GM12891 (cell line): Measurements from ENCODE around the gene LRRC1.

Experiments
- DNase-seq: peaks from one replicate; pipeline ENCODE4 v3.0.0; 2011; ENCODE audit warnings: low spot score; ENCODE audit not compliant: insufficient read length
- FAIRE-seq: peaks from 2 replicates; lab custom pipeline; 2011; peaks lifted over from hg19 to GRCh38; lab: Jason Lieb, UNC
- PAX5 ChIP-seq: IDR thresholded peaks from 2 replicates; pipeline ENCODE4 v1.6.1; 2011; ENCODE audit warnings: low read length, moderate library complexity, mild to moderate bottlenecking; ENCODE audit not compliant: insufficient read depth, severe bottlenecking
- POLR2A ChIP-seq: IDR thresholded peaks from 2 replicates; pipeline ENCODE4 v1.6.1; 2011; ENCODE audit warnings: low read depth, low read length, control low read depth
- POLR2AphosphoS5 ChIP-seq: IDR thresholded peaks from 2 replicates; pipeline ENCODE4 v1.6.1; 2011; ENCODE audit warnings: low read depth, low read length, control low read depth
- POU2F2 ChIP-seq: IDR thresholded peaks from 2 replicates; pipeline ENCODE4 v1.6.1; 2011; ENCODE audit warnings: low read depth, mild to moderate bottlenecking, control low read depth, low read length, moderate library complexity
- SPI1 ChIP-seq: IDR thresholded peaks from 2 replicates; pipeline ENCODE4 v1.6.1; 2011; ENCODE audit warnings: low read depth, low read length, control low read depth
- TAF1 ChIP-seq: IDR thresholded peaks from 2 replicates; pipeline ENCODE4 v1.6.1; 2011; ENCODE audit warnings: low read depth, low read length, control low read depth

The LRRC1 gene

DNA sequence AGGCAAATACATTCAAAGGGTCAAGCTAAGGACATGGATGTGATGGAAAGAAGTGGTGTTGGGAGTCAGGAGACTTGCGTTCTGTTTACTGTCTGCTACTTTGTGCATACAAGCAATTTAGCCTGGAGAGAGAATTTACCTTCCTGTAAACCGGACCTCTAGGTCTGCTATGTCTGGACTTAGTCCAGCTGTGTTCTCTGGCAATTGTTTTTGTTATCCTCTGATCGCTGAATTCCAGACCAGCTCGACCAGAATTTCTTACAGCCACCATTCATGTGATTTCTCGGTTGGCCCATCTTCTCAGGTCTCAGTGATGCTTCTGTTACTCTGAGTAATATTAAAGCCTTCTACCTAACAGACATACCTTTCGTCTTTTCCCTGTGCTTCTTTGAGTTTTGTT is 75.2 kb downstream of the LRRC1 start:
- DNase-seq, result no peak
- no peak for TF ChIP-seq POLR2A
- no peak for TF ChIP-seq PAX5
- no peak for TF ChIP-seq TAF1
- no peak for FAIRE-seq

DNA sequence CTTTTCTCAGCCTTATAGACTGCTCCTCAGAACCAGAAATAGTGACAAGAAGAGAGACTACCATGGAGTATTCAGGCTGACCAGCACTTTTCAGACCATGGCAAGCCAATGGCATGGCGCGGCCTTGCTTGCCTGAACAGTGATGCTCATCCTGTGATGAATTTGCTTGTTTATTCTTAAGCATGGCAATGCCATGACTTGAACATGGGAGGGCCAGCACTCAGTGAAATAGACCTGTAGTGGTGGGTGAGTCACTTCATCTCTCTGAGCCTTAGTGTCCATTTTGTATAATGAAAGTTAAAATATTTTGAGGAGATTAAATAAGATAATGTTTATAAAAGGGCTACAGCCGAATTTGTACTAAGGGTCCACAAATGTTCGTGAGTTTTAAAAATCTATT is 79.1 kb downstream of the LRRC1 start:
- TF ChIP-seq POU2F2 (no peak), TAF1 (no peak)
- FAIRE-seq (no peak), DNase-seq (no peak)

DNA sequence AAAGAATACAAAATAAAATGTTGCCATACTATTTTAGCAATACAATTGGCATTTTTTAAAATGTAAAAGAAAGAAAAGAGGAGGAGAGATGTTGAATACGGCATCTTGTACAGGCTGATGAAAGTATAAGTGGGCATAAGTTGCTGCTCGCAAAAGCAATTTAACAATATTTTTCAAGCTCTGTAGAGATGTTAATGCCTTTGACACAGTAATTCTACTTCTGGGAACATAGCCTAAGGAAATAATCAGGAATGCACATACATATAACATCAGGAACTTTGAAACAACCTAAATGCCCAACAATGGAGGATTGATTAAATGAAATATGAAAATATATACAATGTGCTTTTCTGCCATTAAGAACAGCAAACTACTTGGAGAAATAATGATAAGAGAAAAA is 80.2 kb downstream of the LRRC1 start:
- DNase-seq (no peak), FAIRE-seq (no peak)
- TF ChIP-seq POU2F2 (no peak), PAX5 (no peak), SPI1 (no peak), POLR2A (no peak), TAF1 (no peak), POLR2AphosphoS5 (no peak)

DNA sequence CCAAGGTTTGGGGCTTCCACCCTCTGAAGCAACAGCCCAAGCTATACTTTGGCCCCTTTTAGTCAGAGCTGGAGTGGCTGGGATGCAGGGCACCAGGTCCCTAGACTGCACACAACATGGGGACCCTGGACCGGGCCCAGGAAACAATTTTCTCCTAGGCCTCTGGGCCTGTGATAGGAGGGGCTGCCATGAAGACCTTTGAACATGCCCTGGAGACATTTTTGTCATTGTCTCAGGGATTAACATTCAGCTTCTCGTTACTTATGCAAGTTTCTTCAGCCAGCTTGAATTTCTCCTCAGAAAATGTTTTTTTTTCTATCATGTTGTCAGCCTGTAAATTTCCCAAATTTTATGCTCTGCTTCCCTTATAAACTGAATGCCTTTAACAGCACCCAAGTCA is 82.3 kb downstream of the LRRC1 start:
- DNase-seq (no peak), FAIRE-seq (no peak)
- TF ChIP-seq SPI1 (no peak), PAX5 (no peak), TAF1 (no peak), POLR2A (no peak), POLR2AphosphoS5 (no peak), POU2F2 (no peak)

DNA sequence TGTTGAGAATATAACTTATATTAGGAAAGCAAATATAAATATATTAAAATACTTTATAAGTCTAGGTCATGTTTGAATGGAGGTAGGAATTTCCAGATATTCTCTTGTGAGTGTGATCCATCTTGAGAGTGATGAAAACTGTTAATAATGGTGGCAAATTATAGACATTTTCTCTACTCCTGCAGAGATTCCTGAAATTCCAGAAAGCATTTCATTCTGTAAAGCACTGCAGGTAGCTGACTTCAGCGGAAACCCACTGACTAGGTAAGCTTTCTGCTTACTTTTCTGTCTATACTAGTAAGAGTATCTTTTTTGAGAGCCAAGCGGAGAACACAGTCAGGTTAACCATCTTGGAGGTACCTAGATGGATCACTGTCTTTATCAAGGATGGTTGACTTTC is 84.0 kb downstream of the LRRC1 start:
- TF ChIP-seq PAX5 (no peak), POU2F2 (no peak), TAF1 (no peak), SPI1 (no peak), POLR2AphosphoS5 (no peak), POLR2A (no peak)
- no peak for DNase-seq
- no peak for FAIRE-seq

DNA sequence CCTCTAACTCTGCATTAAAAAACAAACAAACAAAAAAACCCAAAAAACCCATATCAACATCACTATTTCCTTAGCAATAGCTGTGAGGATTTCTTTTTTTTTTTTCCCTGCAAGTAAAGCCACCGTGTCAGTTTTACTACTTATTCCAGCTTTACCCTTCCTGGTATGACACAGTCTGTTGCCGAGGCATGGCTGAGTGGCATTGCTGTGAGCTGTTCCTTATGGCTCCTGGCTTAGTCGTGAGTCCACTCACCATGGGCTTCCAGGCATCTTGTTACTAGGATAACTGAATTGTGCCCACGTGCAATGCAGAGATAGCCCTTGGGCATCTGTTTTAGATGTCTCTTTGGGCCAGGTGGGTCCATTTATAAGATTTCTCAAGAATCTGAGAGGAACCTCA is 84.8 kb downstream of the LRRC1 start:
- TF ChIP-seq POU2F2, result no peak
- TF ChIP-seq PAX5, result no peak
- no peak for TF ChIP-seq POLR2A
- no peak for TF ChIP-seq POLR2AphosphoS5
- no peak for TF ChIP-seq TAF1
- TF ChIP-seq SPI1, result no peak
- no peak for DNase-seq
- no peak for FAIRE-seq

DNA sequence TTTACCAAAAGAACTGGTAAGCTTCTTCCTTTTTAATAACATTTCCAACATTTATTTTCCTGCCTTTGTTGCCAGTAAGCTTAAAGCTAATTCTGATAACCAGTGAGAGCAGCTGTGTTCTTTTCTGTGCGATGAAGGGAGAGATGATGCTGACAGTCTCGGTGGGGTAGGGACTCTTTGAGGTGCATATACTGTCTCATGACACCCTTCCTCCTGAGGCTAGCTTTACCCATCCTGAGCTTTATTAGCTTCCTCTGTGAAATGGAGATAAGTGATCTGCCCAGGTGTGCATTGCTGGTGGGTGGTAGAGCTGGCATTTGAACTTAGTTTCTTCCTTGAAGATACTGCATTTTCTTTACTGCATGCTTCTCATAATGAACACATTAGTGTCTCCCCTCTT is 92.5 kb downstream of the LRRC1 start:
- FAIRE-seq, result peak; percentile 38
- TF ChIP-seq PAX5 (no peak), TAF1 (no peak), POU2F2 (no peak), SPI1 (no peak), POLR2A (no peak), POLR2AphosphoS5 (no peak)
- DNase-seq, result no peak

DNA sequence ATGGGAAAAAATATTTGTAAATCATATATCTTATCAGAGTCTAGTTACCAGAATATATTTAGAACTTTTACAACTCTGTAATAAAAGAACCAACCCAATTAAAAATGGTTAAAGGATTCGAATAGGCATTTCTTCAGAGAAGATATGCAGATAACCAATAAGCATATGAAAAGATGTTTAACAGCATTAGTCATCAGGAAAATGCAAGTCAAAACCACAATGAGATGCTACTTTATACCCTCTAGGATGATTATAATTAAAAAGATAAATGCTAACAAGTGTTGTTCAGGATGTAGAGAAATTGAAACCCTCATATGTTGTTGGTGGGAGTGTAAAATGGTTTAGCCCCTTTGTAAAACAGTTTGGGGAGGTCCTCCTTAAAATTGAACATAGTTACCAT is 94.1 kb downstream of the LRRC1 start:
- TF ChIP-seq POLR2A, result no peak
- no peak for TF ChIP-seq POLR2AphosphoS5
- TF ChIP-seq PAX5, result no peak
- no peak for TF ChIP-seq POU2F2
- TF ChIP-seq SPI1, result no peak
- TF ChIP-seq TAF1, result no peak
- DNase-seq (no peak), FAIRE-seq (no peak)

DNA sequence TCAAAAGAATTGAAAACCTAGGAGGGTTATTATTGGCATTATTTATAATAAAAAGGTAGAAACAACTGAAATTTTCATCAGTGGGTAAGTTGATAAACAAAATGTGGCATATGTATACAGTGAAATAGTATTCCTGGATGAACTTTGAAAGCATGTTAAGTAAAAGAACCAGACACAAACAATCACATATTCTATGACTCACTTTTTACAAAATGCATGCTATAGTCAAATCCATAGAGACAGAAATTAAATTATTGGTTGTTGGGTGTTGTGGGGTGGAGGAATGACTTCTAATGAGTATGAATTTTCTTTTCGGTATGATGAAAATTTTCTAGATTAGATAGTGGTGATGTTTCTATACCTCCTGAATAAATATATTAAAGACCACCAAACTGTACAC is 94.6 kb downstream of the LRRC1 start:
- DNase-seq, result no peak
- TF ChIP-seq PAX5, result no peak
- TF ChIP-seq POLR2A, result no peak
- TF ChIP-seq POLR2AphosphoS5, result no peak
- TF ChIP-seq POU2F2, result no peak
- no peak for TF ChIP-seq SPI1
- no peak for TF ChIP-seq TAF1
- no peak for FAIRE-seq

DNA sequence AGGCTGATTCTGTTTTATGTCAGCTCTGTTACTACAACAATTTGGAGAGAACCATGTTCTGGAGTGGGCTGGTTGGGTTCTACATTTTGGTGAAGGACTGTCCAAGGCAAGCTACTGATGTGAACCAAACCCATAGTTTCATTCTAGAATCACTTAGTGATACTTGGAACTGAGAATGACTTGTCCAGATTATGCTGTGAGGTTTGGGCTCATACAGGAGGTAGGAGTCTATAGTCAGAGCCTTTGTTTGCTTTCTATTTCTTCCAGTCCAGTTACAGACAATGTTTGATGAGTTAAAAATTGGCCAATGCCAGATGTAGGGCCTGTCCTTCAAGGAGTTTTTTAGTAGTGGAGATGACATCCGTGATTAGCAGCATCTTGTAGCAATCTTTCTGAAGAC is 97.9 kb downstream of the LRRC1 start:
- no peak for TF ChIP-seq POU2F2
- no peak for TF ChIP-seq POLR2A
- TF ChIP-seq TAF1, result no peak
- no peak for TF ChIP-seq POLR2AphosphoS5
- no peak for TF ChIP-seq SPI1
- TF ChIP-seq PAX5, result no peak
- DNase-seq, result no peak
- FAIRE-seq, result no peak

DNA sequence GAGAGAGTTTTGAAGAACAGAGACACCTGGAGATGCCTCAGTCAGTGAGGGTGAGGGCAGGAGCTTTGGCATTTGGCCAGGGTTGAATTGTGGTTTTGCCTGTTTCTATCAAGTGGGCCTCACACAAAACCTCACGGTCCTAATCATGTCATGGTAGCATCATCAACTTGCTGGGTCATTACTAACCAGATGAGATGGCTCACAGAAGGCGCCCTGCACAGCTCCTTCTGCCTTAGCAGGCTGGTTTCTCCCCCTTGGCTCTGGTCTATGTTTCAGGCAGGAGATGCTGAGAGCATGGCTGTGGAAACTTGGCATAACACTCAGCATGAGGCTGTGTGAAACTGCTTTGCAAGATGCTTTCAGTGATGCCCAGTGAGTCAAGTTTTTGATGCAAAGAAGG is 99.3 kb downstream of the LRRC1 start:
- TF ChIP-seq POLR2AphosphoS5, result no peak
- TF ChIP-seq POLR2A, result no peak
- TF ChIP-seq POU2F2, result no peak
- no peak for TF ChIP-seq PAX5
- no peak for TF ChIP-seq TAF1
- TF ChIP-seq SPI1, result no peak
- FAIRE-seq (no peak), DNase-seq (no peak)
